Measurements from ENCODE around the gene HYCC1.
"Not testable (repeated sequence)": the region's sequence is repeated elsewhere in the genome, so short reads cannot be mapped to it uniquely, and the experiment has no call there.

Gene HYCC1

DNA sequence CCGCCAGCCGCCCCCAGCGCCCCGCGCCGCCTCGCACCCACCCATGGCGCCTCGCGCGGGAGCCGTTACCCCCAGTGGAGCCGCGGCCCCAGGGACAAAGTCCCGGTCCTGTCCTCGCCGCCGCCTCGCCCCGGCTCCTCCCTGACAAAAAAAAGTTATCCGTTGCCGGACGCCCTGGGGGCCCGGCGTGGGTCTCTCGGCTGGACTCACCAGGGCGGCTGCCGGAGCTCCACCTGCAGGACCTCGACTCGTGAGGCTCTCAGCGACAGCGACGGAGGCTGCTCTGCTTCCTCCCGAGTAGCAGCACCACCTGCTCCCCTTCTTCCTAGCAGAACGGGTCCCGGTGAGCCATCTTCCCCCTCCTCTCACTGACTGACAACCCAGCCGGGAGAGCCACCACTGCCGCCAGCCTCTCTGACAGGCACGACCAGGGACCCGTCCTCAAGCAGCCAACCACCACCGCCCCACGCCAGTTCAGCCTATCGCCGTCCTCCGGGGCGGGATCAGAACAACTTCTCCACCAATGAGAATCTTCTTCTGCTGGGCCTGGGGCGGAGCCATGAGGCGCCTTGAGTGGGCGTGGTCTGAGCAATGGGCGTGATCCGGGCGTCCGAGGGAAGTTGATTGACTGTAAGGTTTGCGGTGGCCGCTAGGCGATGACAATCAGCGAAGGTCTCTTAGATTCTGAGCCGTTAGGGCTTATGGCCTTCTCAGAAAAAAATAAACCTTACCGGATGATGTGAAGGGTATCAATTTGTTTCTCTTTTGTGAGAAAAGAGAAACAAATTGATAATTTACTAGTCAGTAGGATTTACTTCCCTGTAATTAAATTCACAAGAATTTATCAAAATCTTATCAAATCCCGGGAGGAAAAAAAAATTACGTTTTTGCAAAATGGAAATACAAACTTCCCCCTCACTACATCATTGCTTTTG lies at the start of gene HYCC1:
HYCC1 (minus strand) TSS at position 416 of the 935 bp plus-strand sequence. CDS start 23,019 bp downstream, outside the sequence.
- TF ChIP-seq, protein P1, sequence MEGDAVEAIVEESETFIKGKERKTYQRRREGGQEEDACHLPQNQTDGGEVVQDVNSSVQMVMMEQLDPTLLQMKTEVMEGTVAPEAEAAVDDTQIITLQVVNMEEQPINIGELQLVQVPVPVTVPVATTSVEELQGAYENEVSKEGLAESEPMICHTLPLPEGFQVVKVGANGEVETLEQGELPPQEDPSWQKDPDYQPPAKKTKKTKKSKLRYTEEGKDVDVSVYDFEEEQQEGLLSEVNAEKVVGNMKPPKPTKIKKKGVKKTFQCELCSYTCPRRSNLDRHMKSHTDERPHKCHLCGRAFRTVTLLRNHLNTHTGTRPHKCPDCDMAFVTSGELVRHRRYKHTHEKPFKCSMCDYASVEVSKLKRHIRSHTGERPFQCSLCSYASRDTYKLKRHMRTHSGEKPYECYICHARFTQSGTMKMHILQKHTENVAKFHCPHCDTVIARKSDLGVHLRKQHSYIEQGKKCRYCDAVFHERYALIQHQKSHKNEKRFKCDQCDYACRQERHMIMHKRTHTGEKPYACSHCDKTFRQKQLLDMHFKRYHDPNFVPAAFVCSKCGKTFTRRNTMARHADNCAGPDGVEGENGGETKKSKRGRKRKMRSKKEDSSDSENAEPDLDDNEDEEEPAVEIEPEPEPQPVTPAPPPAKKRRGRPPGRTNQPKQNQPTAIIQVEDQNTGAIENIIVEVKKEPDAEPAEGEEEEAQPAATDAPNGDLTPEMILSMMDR (IDR thresholded peaks at IDR 0.05; ENCODE audit: insufficient read depth, low read depth, low read length, missing control alignments): peak; percentile 69
- H3K4me3 ChIP-seq (ENCODE audit: low read length): peak within 1 kb of the TSS; percentile 74
- DNase-seq (ENCODE audit: low read depth): peak; percentile 99

DNA sequence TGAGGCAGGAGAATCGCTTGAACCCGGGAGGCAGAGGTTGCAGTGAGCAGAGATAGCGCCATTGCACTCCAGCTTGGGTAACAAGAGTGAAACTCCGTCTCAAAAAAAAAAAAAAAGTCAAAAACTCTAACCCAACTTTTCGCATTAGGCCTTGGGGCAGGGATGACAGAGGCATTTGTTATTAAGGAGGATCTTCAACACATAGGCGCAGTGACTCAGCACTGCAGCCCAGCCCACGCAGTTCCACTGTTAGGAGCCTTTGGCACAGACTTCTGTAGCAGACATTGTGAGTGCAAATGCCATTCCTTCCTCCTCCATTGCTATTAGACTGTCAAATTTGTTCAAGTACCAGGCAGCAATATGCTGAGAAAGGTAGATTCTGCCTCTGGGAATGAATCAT lies 48.5 kb upstream of the HYCC1 start:
- no peak overlapping the region for H3K4me3 ChIP-seq (ENCODE audit: low read length)
- peak; percentile 91 for DNase-seq (ENCODE audit: low read depth)
- TF ChIP-seq, protein P1 (IDR thresholded peaks at IDR 0.05; ENCODE audit: insufficient read depth, low read depth, low read length, missing control alignments): no peak

DNA sequence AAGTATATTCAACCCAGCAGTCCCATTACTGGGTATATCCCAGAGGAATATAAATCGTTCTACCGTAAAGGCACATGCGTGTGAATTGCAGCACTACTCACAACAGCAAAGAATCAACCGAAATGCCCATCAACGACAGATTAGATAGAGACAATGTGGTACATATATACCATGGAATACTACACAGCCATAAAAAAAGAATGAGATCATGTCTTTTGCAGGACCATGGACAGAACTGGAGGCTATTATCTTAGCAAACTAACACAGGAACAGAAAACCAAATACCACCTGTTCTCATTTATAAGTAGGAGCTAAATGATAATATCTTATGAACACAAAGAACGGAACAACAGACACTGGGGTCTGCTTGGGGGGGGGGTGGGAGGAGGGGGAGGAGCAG lies 47.4 kb upstream of the HYCC1 start:
- DNase-seq (ENCODE audit: low read depth): no peak
- TF ChIP-seq, protein P1 (IDR thresholded peaks at IDR 0.05; ENCODE audit: insufficient read depth, low read depth, low read length, missing control alignments): no peak
- H3K4me3 ChIP-seq (ENCODE audit: low read length): no peak overlapping the region

DNA sequence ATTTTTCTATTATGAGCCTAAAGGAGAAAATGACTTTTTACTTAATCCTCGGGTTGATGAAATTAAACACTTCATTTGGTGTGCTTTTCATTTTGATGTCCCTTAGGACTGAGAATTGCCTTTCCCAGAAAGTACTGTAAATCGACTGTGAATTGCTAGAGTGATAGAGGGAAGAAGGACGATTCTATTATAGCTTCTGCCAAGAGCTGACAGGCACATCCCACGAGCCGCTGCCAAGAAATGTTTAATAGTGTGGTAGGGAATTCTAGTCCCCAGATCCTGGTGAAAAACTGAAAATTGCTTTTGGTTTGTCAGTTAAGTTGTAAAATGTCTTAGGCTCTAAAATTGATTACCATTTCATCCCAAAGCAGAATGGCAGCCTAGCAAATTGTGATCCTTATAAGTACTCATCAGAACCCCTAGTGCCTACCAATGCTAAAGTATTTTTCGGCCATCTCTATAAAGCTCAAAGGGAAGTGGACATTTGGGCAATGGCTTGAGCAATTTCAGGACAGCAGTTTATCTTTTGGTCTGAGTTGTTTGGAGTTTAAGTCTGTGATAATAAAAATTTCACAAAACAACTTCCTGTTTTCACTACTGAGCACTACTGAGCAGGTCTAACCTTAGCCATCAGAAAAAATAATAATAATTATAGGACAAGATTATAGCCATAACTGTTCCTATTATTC lies 44.6 kb upstream of the HYCC1 start:
- H3K4me3 ChIP-seq (ENCODE audit: low read length): no peak overlapping the region
- TF ChIP-seq, protein P1 (IDR thresholded peaks at IDR 0.05; ENCODE audit: insufficient read depth, low read depth, low read length, missing control alignments): no peak
- no peak for DNase-seq (ENCODE audit: low read depth)

DNA sequence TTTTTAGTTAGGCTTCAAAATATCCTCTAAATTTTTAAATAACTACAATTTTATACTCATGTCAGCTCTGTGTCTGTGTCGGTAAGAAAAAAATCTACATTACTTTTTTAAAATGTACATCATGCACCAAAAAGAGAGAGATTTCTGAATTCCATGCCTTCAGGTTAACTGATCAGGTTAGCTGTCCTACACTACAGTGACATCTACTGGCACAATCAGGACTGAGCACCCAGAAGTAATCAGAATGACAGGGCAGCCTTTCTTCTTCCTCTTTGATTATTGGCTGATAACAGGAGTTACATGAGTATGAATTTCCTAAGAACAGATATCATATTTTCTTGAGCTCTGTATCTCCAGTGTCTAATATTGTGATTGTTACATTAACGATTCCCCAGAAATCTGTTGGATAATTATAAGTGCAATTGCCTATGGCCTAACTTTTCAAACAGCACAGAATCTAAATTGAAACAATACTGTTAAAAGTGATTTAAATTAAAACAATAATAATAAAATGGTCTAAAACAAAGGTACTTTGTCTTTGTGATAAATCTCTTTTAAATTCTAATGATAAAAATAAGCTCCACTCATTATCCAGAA lies 41.8 kb upstream of the HYCC1 start:
- TF ChIP-seq, protein P1 (IDR thresholded peaks at IDR 0.05; ENCODE audit: insufficient read depth, low read depth, low read length, missing control alignments): peak; percentile 96
- no peak overlapping the region for H3K4me3 ChIP-seq (ENCODE audit: low read length)
- DNase-seq (ENCODE audit: low read depth): peak; percentile 77

DNA sequence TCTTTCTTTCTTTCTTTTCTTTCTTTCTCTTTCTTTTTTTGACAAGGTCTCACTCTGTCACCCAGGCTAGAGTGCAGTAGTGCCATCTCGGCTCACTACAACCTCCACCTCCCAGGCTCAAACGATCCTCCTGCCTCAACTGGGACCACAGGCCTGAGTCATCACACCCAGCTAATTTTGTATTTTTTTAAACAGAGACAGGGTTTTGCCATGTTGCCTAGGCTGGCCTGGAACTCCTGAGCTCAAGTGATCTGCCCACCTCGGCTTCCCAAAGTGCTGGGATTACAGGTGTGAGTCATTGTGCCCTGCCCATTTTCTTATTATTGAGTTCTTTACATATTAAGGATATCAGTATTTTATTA lies 37.2 kb upstream of the HYCC1 start:
- not testable (repeated sequence) for H3K4me3 ChIP-seq (ENCODE audit: low read length); DNase-seq (ENCODE audit: low read depth)

DNA sequence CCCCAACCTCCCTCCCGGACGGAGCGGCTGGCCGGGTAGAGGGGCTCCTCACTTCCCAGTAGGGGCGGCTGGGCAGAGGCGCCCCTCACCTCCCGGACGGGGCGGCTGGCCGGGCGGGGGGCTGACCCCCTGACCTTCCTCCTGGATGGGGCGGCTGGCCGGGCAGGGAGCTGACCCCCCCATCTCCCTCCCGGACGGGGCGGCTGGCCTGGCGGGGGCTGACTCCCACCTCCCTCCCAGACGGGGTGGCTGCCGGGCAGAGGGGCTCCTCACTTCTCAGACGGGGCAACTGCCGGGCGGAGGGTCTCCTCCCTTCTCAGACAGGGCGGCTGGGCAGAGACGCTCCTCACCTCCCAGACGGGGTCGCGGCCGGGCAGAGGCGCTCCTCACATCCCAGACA lies 32.4 kb upstream of the HYCC1 start:
- not testable (repeated sequence) for DNase-seq (ENCODE audit: low read depth); H3K4me3 ChIP-seq (ENCODE audit: low read length)

DNA sequence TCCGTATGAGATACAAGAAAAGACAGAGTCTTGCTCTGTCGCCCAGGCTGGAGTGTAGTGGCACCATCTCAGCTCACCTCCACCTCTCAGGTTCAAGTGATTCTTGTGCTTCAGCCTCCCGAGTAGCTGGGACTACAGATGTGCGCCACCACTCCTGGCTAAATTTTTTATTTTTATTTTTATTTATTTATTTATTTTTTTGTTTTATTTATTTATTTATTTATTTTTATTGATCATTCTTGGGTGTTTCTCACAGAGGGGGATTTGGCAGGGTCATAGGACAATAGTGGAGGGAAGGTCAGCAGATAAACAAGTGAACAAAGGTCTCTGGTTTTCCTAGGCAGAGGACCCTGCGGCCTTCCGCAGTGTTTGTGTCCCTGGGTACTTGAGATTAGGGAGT lies 31.2 kb upstream of the HYCC1 start:
- DNase-seq (ENCODE audit: low read depth); H3K4me3 ChIP-seq (ENCODE audit: low read length): not testable (repeated sequence)

Measured in epithelial cell of esophagus (primary cell).